Measurements from ENCODE around the gene RSRC2. TPM values are rescaled to one million over a fixed set of nuclear protein-coding genes. Genes with fewer than 3 reads are reported as not detected.

RSRC2 gene
- total RNA-seq, 1 donor from 2014 or later = 107 TPM

DNA sequence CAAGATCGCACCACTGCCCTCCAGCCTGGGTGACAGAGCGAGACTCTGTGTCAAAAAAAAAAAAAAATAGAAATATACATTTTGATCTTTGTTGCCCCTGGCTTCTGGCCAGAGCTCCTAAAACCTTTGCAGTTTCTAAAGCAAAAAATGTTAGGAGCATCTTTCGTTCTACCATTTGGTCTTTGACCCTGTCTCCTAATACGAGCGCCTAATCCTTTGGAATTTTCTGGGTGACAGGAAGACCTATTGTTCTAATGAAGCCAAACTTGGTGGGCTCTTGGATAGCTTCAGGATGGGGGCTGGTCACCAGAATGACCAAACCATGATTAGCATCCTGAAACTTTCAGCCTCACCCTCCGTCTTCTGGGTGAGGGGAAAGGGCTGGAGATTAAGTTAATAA, 72.0 kb downstream of the RSRC2 start:
- H3K9me3 Mint-ChIP-seq = no peaks in the 10 kb centered on the region
- H3K4me1 Mint-ChIP-seq = peaks cover 11% of the 10 kb centered on the region
- TF ChIP-seq CTCF (conservative IDR thresholded peaks at IDR 0.05) = no peak
- DNase-seq (ENCODE audit: low read depth, low spot score) = no peak
- no peak overlapping the region for H3K27ac Mint-ChIP-seq (ENCODE audit: unreplicated experiment)
- H3K36me3 Mint-ChIP-seq (ENCODE audit: low read depth) = no peaks in the 10 kb centered on the region
- no peaks in the 10 kb centered on the region for H3K27me3 Mint-ChIP-seq (ENCODE audit: low read depth)
- H3K4me3 Mint-ChIP-seq = no peak overlapping the region

DNA sequence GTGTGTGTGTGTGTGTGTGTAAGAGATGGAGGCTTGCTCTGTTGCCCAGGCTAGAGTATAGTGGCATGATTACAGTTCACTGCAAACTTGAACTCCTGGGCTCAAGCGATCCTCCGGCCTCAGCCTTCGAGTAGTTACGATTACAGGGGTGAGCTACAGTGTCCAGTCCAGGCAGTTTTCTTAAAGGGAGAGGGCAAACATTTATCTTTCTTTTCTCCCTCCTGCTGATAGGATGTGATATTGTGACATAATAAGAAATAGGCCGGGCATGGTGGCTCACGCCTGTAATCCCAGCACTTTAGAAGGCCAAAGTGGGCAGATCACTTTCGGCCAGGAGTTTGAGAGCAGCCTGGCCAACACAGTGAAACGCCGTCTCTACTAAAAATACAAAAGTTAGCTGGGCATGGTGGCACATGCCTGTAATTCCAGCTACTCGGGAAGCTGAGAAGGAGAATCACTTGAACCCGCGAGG, 72.5 kb downstream of the RSRC2 start:
- Mint-ChIP-seq H3K27ac (ENCODE audit: unreplicated experiment) (peak overlapping the region; percentile 67), H3K36me3 (ENCODE audit: low read depth) (no peaks in the 10 kb centered on the region), H3K27me3 (ENCODE audit: low read depth) (no peaks in the 10 kb centered on the region), H3K4me1 (peaks cover 11% of the 10 kb centered on the region), H3K4me3 (no peak overlapping the region), H3K9me3 (no peaks in the 10 kb centered on the region)
- TF ChIP-seq CTCF (conservative IDR thresholded peaks at IDR 0.05) = no peak
- no peak for DNase-seq (ENCODE audit: low read depth, low spot score)

Other genes starting within 250 kb of the RSRC2 start
- 55.8 and 56.9 TPM in 2 replicates for gene CLIP1, start 104.3 kb downstream of the RSRC2 start, total RNA-seq
- gene ZCCHC8, start 26.0 kb downstream of the RSRC2 start, total RNA-seq = 32.4 and 34.0 TPM in 2 replicates
- 111 and 122 TPM in 2 replicates for gene KNTC1, start 313 bp upstream of the RSRC2 start, total RNA-seq
- not detected in 2 replicates for gene HCAR2, start 176.4 kb upstream of the RSRC2 start, total RNA-seq
- not detected in 2 replicates for gene HCAR3, start 189.9 kb upstream of the RSRC2 start, total RNA-seq
- gene HCAR1, start 203.9 kb upstream of the RSRC2 start, total RNA-seq = not detected in 2 replicates
- gene DENR, start 225.9 kb upstream of the RSRC2 start, total RNA-seq = 67.0 and 72.5 TPM in 2 replicates
- gene CCDC62, start 247.6 kb upstream of the RSRC2 start, total RNA-seq = 0.96 and 1.5 TPM in 2 replicates

Data from neural crest cell (in vitro differentiated cells).